Vagina (tissue), 2 donors: ENCODE data around the gene DPF3.

Experiments used
- POLR2A ChIP-seq, 2 donors: fragments of 450-650 bp; IDR thresholded peaks; one replicate each; pipeline ENCODE4 v1.6.1; 2017; ENCODE audit warnings: antibody characterized with exemption in 2 of 2, mild to moderate bottlenecking in 2 of 2, moderate library complexity in 2 of 2
- POLR2AphosphoS5 ChIP-seq, 2 donors: sonication (generic); formaldehyde crosslinking; IDR thresholded peaks; one replicate each; pipeline ENCODE4 v1.9.0; 2017; ENCODE audit warnings: antibody characterized with exemption in 2 of 2, mild to moderate bottlenecking in 2 of 2, low read depth in 1 of 2; ENCODE audit not compliant: insufficient read depth in 1 of 2
- TF ChIP-seq, protein P1 (sequence below), 3 experiments: fragments of 450-650 bp in 2 of 3; fragments of 200-600 bp in 1 of 3; sonication (generic) in 1 of 3; IDR thresholded peaks; one replicate each; pipeline ENCODE4 v1.5.1; 2017 to 2019; ENCODE audit warnings: antibody characterized with exemption in 3 of 3, mild to moderate bottlenecking in 2 of 3, moderate library complexity in 2 of 3

- TF ChIP-seq POLR2A (IDR thresholded peaks at IDR 0.05), result no peak
- TF ChIP-seq, protein P1, sequence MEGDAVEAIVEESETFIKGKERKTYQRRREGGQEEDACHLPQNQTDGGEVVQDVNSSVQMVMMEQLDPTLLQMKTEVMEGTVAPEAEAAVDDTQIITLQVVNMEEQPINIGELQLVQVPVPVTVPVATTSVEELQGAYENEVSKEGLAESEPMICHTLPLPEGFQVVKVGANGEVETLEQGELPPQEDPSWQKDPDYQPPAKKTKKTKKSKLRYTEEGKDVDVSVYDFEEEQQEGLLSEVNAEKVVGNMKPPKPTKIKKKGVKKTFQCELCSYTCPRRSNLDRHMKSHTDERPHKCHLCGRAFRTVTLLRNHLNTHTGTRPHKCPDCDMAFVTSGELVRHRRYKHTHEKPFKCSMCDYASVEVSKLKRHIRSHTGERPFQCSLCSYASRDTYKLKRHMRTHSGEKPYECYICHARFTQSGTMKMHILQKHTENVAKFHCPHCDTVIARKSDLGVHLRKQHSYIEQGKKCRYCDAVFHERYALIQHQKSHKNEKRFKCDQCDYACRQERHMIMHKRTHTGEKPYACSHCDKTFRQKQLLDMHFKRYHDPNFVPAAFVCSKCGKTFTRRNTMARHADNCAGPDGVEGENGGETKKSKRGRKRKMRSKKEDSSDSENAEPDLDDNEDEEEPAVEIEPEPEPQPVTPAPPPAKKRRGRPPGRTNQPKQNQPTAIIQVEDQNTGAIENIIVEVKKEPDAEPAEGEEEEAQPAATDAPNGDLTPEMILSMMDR (IDR thresholded peaks at IDR 0.05), result no peak
- TF ChIP-seq POLR2AphosphoS5 (IDR thresholded peaks at IDR 0.05; ENCODE audit: insufficient read depth in 1 of 2, low read depth in 1 of 2), result no peak
These were observed 210.1 kb downstream of the DPF3 start for GRCh38 chr14:72683787-72684186.
